ENCODE measurements around the gene SORL1-AS1.

The SORL1-AS1 gene

DNA sequence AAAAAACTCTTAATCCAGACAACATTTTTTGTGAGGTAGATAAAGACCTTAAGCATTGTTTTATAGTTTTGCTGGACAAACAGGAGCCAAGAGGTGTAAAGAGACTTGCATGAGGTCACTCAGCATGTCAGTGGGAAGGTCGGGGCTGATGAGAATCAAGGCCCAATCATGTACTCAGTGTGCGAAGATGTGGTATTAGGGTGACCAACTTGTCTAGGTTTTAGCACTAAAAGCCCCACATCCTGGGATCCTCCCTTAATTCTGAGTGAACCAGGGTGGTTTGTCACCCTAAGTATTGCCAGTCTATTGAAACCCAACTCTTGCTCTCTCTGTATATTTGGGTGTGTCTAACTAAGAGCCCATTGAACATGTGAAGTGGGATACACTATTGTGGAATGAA is 19.5 kb upstream of the SORL1-AS1 start:
- Histone ChIP-seq H3K9ac (ENCODE audit: low read depth, low read length) (no peak overlapping the region), H3K9me3 (ENCODE audit: control insufficient read depth, insufficient read depth, low read length) (no peaks in the 10 kb centered on the region), H3K4me3 (ENCODE audit: low read depth, low read length) (no peak overlapping the region), H3K27me3 (ENCODE audit: control insufficient read depth, insufficient read depth, low read length) (no peaks in the 10 kb centered on the region), H3K36me3 (ENCODE audit: control insufficient read depth, insufficient read depth, low read length) (no peaks in the 10 kb centered on the region), H3K4me1 (ENCODE audit: control insufficient read depth, insufficient read depth, low read length) (peaks cover 17% of the 10 kb centered on the region)

DNA sequence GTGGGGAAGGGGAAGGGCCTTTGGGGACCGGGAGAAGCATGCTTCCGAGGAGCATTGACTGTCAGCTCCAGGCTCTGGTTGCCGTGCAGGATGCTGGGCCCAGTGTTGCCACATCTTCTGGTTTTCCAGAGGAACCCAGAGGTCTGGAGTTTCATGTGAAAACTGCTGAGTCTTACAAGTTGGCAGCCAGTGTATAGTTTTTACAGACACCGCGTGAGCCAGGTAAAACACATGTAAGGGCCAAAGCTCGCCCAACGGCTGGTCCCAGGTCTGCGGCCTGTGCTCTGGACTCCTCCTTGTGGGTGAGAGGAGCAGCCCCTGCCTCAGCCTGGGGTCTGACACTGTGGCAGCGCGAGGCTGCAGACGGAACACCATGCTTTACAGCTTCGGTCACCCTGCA is 18.4 kb upstream of the SORL1-AS1 start:
- peaks cover 20% of the 10 kb centered on the region for H3K4me1 ChIP-seq (ENCODE audit: control insufficient read depth, insufficient read depth, low read length)
- no peaks in the 10 kb centered on the region for H3K9me3 ChIP-seq (ENCODE audit: control insufficient read depth, insufficient read depth, low read length)
- no peaks in the 10 kb centered on the region for H3K27me3 ChIP-seq (ENCODE audit: control insufficient read depth, insufficient read depth, low read length)
- H3K4me3 ChIP-seq (ENCODE audit: low read depth, low read length), result no peak overlapping the region
- no peak overlapping the region for H3K9ac ChIP-seq (ENCODE audit: low read depth, low read length)
- H3K36me3 ChIP-seq (ENCODE audit: control insufficient read depth, insufficient read depth, low read length), result no peaks in the 10 kb centered on the region

DNA sequence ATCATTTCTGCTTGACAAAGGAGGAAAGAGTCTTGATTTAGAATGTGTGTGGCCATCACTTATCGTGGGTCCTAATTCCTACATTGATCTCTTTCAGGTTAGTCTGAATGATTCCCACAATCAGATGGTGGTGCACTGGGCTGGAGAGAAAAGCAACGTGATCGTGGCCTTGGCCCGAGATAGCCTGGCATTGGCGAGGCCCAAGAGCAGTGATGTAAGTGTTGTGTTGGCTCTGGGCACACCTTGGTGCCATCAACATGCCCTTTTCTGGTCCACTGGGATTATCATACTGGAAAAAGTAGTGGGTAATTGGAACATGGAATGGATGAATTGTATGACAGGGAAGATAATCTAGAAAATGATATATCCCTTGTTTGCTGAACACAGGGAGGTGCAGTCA is 17.1 kb upstream of the SORL1-AS1 start:
- H3K9ac ChIP-seq (ENCODE audit: low read depth, low read length), result no peak overlapping the region
- H3K4me1 ChIP-seq (ENCODE audit: control insufficient read depth, insufficient read depth, low read length), result peaks cover 27% of the 10 kb centered on the region
- no peaks in the 10 kb centered on the region for H3K36me3 ChIP-seq (ENCODE audit: control insufficient read depth, insufficient read depth, low read length)

DNA sequence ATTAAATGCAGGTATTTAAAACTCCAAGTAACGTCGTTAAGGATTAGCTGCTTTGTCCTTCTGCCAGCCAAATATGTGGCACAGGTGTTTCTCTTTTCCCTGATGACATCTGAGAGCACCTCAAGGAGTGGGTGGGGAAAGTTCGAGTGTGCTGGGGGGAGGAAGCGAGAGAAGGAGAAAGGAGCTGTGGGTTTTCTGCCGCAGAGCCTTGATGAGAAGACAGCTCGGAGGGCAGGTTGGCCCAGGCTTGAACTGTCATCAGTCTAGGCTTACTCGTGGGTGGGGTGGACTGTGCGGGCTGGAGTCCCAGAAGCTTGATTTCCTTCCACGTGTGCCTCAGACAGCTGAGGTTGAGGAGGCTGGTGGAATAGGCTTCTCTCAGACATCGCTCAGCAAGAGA is 15.2 kb upstream of the SORL1-AS1 start:
- no peaks in the 10 kb centered on the region for H3K36me3 ChIP-seq (ENCODE audit: control insufficient read depth, insufficient read depth, low read length)
- no peak overlapping the region for H3K9ac ChIP-seq (ENCODE audit: low read depth, low read length)
- H3K4me1 ChIP-seq (ENCODE audit: control insufficient read depth, insufficient read depth, low read length), result peaks cover 43% of the 10 kb centered on the region
- H3K4me3 ChIP-seq (ENCODE audit: low read depth, low read length), result no peak overlapping the region
- H3K9me3 ChIP-seq (ENCODE audit: control insufficient read depth, insufficient read depth, low read length), result no peaks in the 10 kb centered on the region
- no peaks in the 10 kb centered on the region for H3K27me3 ChIP-seq (ENCODE audit: control insufficient read depth, insufficient read depth, low read length)

More for the DNA sequence above, 17.1 kb upstream of the SORL1-AS1 start:
- H3K4me3 ChIP-seq (ENCODE audit: low read depth, low read length), result no peak overlapping the region
- H3K27me3 ChIP-seq (ENCODE audit: control insufficient read depth, insufficient read depth, low read length), result no peaks in the 10 kb centered on the region
- no peaks in the 10 kb centered on the region for H3K9me3 ChIP-seq (ENCODE audit: control insufficient read depth, insufficient read depth, low read length)

DNA sequence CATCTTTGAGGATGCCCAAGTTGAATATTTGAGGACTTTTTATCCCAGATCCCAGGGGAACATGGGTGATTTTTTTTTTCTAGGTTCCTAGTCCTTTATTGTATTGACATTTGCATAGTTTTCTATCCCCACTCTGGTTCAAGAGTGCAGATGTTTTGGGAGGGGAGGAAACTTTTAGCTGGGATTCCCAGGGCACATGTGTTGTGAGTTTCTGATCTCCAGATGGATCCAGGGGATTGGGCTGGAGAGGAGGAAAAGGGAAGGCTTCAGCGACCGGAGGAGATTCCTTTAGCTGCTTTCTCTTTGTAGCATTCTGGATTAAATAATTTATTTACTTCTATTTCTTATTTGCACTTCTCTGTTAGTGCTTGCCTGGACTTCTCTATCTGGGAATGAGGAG is 14.7 kb upstream of the SORL1-AS1 start:
- Histone ChIP-seq H3K4me3 (ENCODE audit: low read depth, low read length) (no peak overlapping the region), H3K9me3 (ENCODE audit: control insufficient read depth, insufficient read depth, low read length) (no peaks in the 10 kb centered on the region), H3K4me1 (ENCODE audit: control insufficient read depth, insufficient read depth, low read length) (peaks cover 43% of the 10 kb centered on the region), H3K36me3 (ENCODE audit: control insufficient read depth, insufficient read depth, low read length) (no peaks in the 10 kb centered on the region), H3K9ac (ENCODE audit: low read depth, low read length) (no peak overlapping the region), H3K27me3 (ENCODE audit: control insufficient read depth, insufficient read depth, low read length) (no peaks in the 10 kb centered on the region)

DNA sequence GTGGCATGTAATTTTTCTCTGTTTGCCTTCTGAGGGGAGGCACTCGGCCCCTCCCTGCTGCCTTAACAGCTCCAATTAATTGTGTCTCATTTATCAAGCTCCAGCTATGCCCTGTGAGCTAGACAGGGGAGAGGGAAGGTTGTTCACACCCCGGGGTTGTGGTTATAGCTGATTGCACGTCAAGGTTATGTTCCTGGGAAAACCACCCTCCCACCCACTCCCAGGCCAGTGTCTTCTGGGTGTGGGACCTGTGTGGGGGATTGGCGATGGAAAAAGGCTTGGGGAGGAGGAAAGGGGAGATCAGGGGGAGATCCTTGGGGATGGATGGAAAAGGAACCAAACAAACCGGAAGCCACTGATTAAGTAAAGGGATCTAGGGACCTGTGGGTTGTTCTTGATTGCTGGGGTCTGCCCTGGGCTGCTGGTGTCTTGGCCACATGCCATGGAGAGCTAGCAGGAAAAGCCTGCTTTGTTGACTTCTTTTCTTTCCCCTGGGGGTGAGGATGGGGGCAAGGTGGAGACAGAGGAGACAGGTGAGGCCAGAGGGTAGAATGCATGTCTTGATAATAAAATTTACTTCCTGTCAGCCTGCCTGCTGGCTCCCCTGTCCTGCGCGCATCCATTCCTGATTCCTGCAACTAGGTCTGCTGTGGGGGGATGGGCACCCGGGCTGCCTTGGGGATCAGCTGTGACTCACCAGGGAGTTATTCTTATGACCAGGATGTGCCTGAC is 13.5 kb upstream of the SORL1-AS1 start:
- H3K4me3 ChIP-seq (ENCODE audit: low read depth, low read length), result no peak overlapping the region
- peaks cover 43% of the 10 kb centered on the region for H3K4me1 ChIP-seq (ENCODE audit: control insufficient read depth, insufficient read depth, low read length)
- H3K36me3 ChIP-seq (ENCODE audit: control insufficient read depth, insufficient read depth, low read length), result no peaks in the 10 kb centered on the region
- H3K9ac ChIP-seq (ENCODE audit: low read depth, low read length), result peak overlapping the region; percentile 50
- H3K9me3 ChIP-seq (ENCODE audit: control insufficient read depth, insufficient read depth, low read length), result no peaks in the 10 kb centered on the region
- no peaks in the 10 kb centered on the region for H3K27me3 ChIP-seq (ENCODE audit: control insufficient read depth, insufficient read depth, low read length)

DNA sequence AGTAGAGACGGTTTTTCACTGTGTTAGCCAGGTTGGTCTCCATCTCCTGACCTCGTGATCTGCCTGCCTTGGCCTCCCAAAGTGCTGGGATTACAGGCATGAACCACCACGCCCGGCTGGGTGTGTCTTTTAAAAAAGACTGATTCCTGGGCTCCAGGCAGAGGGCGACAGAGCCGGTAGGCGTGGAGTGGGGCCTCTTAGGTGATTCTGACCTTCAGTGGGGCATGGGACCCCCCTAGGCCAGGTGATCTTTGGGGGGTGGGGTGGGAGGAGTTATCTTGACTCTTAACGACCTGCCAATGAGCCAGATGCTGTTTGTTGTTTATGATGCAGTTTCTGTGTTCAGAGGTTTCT is 12.9 kb upstream of the SORL1-AS1 start:
- H3K9me3 ChIP-seq (ENCODE audit: control insufficient read depth, insufficient read depth, low read length), result no peaks in the 10 kb centered on the region
- no peaks in the 10 kb centered on the region for H3K36me3 ChIP-seq (ENCODE audit: control insufficient read depth, insufficient read depth, low read length)
- H3K4me3 ChIP-seq (ENCODE audit: low read depth, low read length), result no peak overlapping the region
- no peaks in the 10 kb centered on the region for H3K27me3 ChIP-seq (ENCODE audit: control insufficient read depth, insufficient read depth, low read length)
- peaks cover 43% of the 10 kb centered on the region for H3K4me1 ChIP-seq (ENCODE audit: control insufficient read depth, insufficient read depth, low read length)
- H3K9ac ChIP-seq (ENCODE audit: low read depth, low read length), result peak overlapping the region; percentile 50

DNA sequence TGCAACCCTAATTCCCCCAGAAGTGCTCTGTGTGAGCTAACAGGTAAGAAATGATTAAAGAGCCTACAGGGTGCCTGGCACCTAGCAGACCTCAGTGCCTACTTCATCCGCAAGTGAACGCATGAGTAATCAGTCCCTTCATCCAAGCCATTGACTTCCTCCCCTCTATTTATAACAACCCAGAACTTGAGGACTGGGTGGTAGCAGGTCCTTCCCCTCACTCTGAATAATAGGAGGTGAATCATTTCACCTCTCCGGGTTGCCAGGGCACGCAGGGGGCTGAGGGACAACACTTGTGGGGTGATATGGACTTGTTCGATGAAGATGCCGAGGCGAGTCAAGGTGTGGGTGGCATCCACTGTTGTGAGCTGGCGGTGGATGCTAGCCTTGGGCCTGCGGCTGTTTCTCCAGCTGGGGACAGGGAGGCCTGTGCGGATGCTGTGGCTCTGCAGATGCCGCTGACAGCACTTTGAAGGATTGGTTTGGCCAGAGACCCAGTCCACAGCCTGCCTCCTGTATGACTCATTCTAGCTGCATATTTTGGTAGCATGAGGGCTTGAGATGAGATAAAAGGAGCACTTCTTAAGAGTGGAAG is 11.7 kb upstream of the SORL1-AS1 start:
- Histone ChIP-seq H3K4me1 (ENCODE audit: control insufficient read depth, insufficient read depth, low read length) (peaks cover 43% of the 10 kb centered on the region), H3K27me3 (ENCODE audit: control insufficient read depth, insufficient read depth, low read length) (no peaks in the 10 kb centered on the region), H3K4me3 (ENCODE audit: low read depth, low read length) (no peak overlapping the region), H3K36me3 (ENCODE audit: control insufficient read depth, insufficient read depth, low read length) (no peaks in the 10 kb centered on the region), H3K9ac (ENCODE audit: low read depth, low read length) (no peak overlapping the region), H3K9me3 (ENCODE audit: control insufficient read depth, insufficient read depth, low read length) (no peaks in the 10 kb centered on the region)

DNA sequence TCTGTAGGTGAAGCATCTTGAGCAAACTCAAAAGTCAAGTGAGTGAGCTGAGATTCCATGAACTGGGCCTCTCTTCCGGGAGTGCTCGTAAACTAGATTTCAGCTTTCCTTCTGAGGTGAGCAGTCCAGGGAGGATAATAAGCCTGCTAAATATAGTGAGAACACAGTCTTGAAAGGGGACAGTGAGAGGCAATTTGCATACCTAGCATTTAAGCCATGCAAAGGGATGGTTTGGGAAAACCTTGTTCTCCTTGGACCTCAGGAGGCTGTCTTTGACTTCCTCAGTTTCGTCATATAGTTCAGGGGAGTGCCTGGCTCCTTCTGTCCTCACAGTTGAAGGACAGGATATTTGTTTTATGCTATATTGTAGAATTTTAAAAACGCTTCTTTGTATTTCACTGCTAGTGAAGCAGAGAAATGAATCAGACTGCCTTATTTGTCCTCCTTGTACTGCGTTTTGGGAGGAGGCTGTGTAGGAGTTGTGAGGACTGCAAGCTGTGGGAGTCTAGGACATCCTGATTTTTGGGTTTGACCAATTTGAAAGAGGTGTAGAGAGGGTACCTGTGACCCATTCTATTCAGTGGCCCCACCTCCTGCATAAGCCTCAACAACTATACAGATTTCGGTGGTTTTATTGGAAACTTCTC is 11.0 kb upstream of the SORL1-AS1 start:
- no peak overlapping the region for H3K9ac ChIP-seq (ENCODE audit: low read depth, low read length)
- H3K4me3 ChIP-seq (ENCODE audit: low read depth, low read length), result no peak overlapping the region

DNA sequence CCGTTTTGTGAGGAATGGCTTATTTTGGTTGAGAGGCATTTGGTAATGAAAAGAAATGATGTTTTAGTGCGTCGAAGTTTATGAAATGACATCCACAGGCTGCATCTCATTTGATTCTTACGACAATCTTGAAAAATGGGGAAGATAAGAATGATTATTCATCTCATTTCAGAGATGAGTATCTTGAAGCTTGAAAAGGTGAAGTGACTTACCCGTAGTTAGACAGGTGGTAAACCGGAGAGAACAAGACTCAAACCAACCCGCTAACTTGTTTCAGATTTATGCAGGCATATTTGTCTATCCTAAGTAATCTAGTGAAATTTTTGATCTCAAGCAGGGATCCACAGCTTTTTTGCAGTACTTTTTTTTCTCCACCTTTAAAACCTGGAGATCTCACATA is 9.1 kb upstream of the SORL1-AS1 start:
- no peaks in the 10 kb centered on the region for H3K36me3 ChIP-seq (ENCODE audit: control insufficient read depth, insufficient read depth, low read length)
- H3K4me1 ChIP-seq (ENCODE audit: control insufficient read depth, insufficient read depth, low read length), result peaks cover 41% of the 10 kb centered on the region
- H3K9ac ChIP-seq (ENCODE audit: low read depth, low read length), result no peak overlapping the region
- no peaks in the 10 kb centered on the region for H3K9me3 ChIP-seq (ENCODE audit: control insufficient read depth, insufficient read depth, low read length)
- H3K27me3 ChIP-seq (ENCODE audit: control insufficient read depth, insufficient read depth, low read length), result no peaks in the 10 kb centered on the region
- H3K4me3 ChIP-seq (ENCODE audit: low read depth, low read length), result no peak overlapping the region

More for the DNA sequence above, 11.0 kb upstream of the SORL1-AS1 start:
- no peaks in the 10 kb centered on the region for H3K36me3 ChIP-seq (ENCODE audit: control insufficient read depth, insufficient read depth, low read length)
- peaks cover 40% of the 10 kb centered on the region for H3K4me1 ChIP-seq (ENCODE audit: control insufficient read depth, insufficient read depth, low read length)
- H3K27me3 ChIP-seq (ENCODE audit: control insufficient read depth, insufficient read depth, low read length), result no peaks in the 10 kb centered on the region
- no peaks in the 10 kb centered on the region for H3K9me3 ChIP-seq (ENCODE audit: control insufficient read depth, insufficient read depth, low read length)

DNA sequence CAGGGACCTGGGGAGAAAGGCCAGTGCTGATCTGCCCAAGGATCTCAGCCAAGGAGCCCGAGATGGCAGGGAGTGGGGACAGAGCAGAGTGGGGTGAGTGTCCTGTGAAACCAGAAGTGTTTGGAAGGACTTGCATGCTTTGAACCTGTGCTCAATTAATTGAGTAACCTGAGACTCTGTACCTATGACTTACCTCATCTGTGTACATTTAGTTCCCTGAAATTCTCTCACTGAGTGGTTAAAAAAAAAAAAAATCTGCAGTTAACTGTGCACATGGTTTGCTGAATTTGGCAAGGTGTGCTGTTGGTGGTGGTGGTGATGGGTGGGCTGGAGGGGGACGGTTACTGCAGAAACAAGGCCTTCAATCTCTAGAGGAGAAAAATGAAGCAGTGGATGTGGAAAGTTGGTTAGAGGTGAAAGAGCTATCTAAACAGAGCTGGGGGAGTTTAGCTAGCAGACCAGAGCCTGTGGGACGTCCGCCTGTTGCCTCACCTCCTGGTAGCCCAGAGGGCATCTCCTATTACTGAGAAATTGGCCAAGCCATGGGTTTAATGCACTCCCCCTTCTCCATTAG is 8.3 kb upstream of the SORL1-AS1 start:
- Histone ChIP-seq H3K4me3 (ENCODE audit: low read depth, low read length) (no peak overlapping the region), H3K36me3 (ENCODE audit: control insufficient read depth, insufficient read depth, low read length) (no peaks in the 10 kb centered on the region), H3K27me3 (ENCODE audit: control insufficient read depth, insufficient read depth, low read length) (no peaks in the 10 kb centered on the region), H3K4me1 (ENCODE audit: control insufficient read depth, insufficient read depth, low read length) (peaks cover 39% of the 10 kb centered on the region), H3K9ac (ENCODE audit: low read depth, low read length) (no peak overlapping the region), H3K9me3 (ENCODE audit: control insufficient read depth, insufficient read depth, low read length) (no peaks in the 10 kb centered on the region)
